ENCODE data around the gene CALML5. TPM values are rescaled to one million over a fixed set of nuclear protein-coding genes. Genes with fewer than 3 reads are reported as not detected.

Gene CALML5
- total RNA-seq, 1 donor from 2014 or later: not detected

DNA sequence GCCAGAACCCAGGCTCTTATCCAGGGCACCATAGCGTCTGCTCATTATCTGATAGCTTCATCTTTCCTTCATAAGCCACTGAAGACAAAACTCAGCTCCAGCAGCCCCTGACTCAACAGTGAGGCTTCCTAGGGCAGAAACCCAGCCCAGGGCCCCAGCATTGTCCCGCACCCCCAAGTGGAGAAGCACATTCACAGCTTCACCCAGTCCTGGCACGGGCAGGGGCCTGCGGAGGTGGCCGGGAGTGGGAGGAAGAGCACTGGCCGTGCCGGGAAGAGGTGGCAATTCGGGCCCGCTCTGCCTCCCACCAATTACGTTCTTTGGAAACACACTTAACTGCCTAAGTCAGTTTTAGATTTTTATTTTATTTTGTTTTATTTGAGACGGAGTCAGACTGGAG, 10.3 kb upstream of the CALML5 start:
- DNase-seq: no peak
- Histone ChIP-seq H3K4me1 (no peaks in the 10 kb centered on the region), H3K4me3 (no peak overlapping the region), H3K27me3 (ENCODE audit: low read depth) (peaks cover 11% of the 10 kb centered on the region), H3K9me3 (replicated peaks) (no peaks in the 10 kb centered on the region), H3K27ac (replicated peaks) (no peak overlapping the region), H3K36me3 (no peaks in the 10 kb centered on the region)
- TF ChIP-seq, protein P1, sequence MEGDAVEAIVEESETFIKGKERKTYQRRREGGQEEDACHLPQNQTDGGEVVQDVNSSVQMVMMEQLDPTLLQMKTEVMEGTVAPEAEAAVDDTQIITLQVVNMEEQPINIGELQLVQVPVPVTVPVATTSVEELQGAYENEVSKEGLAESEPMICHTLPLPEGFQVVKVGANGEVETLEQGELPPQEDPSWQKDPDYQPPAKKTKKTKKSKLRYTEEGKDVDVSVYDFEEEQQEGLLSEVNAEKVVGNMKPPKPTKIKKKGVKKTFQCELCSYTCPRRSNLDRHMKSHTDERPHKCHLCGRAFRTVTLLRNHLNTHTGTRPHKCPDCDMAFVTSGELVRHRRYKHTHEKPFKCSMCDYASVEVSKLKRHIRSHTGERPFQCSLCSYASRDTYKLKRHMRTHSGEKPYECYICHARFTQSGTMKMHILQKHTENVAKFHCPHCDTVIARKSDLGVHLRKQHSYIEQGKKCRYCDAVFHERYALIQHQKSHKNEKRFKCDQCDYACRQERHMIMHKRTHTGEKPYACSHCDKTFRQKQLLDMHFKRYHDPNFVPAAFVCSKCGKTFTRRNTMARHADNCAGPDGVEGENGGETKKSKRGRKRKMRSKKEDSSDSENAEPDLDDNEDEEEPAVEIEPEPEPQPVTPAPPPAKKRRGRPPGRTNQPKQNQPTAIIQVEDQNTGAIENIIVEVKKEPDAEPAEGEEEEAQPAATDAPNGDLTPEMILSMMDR (IDR thresholded peaks at IDR 0.05; ENCODE audit: borderline replicate concordance): no peak
- intact Hi-C loops (cut with micrococcal nuclease): no loop called here

DNA sequence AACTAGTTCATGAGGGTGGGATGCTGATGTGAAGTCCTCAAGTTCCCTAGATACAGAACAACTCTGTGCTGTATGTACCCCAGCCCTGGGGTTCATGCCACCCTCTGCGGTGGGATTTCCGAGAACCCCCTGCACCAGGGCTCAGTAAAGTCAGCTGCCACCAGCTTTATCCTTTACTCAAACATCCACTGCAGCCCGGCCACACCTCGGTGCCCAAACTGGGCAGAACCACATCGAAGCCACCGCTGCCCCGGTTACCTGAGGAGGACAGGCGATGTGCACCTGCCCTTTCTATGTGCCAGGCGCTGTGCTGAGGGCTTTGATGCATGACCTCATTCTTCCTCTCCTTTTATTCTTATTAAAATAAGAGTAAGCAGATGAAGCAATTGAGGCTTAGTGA, 9.9 kb upstream of the CALML5 start:
- H3K4me1 ChIP-seq: no peaks in the 10 kb centered on the region
- no peak for DNase-seq
- intact Hi-C loops (cut with micrococcal nuclease): no loop called here
- no peak overlapping the region for H3K27ac ChIP-seq (replicated peaks)
- H3K27me3 ChIP-seq (ENCODE audit: low read depth): peaks cover 12% of the 10 kb centered on the region
- TF ChIP-seq, protein P1 (IDR thresholded peaks at IDR 0.05; ENCODE audit: borderline replicate concordance): no peak
- no peaks in the 10 kb centered on the region for H3K9me3 ChIP-seq (replicated peaks)
- H3K4me3 ChIP-seq: no peak overlapping the region
- no peaks in the 10 kb centered on the region for H3K36me3 ChIP-seq

DNA sequence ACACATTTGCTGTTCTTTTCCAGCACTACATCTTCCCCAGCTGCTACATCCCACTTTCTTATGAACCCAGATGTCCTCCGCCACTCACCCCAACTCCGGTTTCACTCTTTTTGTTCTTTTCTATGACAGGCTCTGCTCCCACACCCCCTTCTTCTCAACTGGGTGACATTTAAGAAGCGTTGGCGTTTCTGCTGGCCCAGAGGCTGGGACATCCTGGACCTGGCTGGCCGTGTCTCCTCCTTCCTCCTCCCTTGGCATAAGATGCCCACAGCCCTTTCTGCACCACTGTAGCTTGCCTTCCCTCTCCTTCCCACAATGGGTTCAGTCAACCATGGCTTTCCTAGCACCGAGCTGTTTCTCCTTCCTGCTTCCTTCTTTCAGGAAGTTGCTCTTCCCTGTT, 9.4 kb upstream of the CALML5 start:
- H3K27me3 ChIP-seq (ENCODE audit: low read depth): peaks cover 12% of the 10 kb centered on the region
- no peak for DNase-seq
- H3K4me3 ChIP-seq: no peak overlapping the region
- H3K9me3 ChIP-seq (replicated peaks): no peaks in the 10 kb centered on the region
- TF ChIP-seq, protein P1 (IDR thresholded peaks at IDR 0.05; ENCODE audit: borderline replicate concordance): no peak
- H3K4me1 ChIP-seq: no peaks in the 10 kb centered on the region
- H3K27ac ChIP-seq (replicated peaks): no peak overlapping the region
- no peaks in the 10 kb centered on the region for H3K36me3 ChIP-seq
- intact Hi-C loops (cut with micrococcal nuclease): no loop called here

DNA sequence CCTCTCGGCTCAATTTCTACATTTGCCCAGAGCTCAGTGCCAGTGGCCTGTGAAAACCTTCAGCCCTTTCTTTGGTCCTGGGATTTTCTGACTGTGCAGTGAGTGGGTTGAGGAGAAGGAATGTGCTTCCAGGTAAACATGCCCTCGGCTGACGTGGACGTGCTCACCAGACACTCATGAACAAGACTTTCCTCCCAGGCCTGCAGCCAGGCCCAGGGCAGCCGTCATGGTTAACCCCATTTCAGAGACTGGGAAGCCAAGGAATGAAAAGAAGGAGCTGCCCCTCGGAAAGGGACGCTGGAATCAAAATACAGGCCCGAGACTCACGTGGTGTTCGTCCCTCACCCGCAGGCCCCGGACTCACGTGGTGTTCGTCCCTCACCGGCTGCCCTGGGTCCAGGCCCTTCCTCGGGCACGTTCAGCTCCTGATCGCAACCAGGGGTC, 8.8 kb upstream of the CALML5 start:
- no peaks in the 10 kb centered on the region for H3K4me1 ChIP-seq
- no peak for DNase-seq
- intact Hi-C loops (cut with micrococcal nuclease): no loop called here
- H3K36me3 ChIP-seq: no peaks in the 10 kb centered on the region
- TF ChIP-seq, protein P1 (IDR thresholded peaks at IDR 0.05; ENCODE audit: borderline replicate concordance): no peak
- H3K27ac ChIP-seq (replicated peaks): no peak overlapping the region
- H3K9me3 ChIP-seq (replicated peaks): no peaks in the 10 kb centered on the region
- H3K27me3 ChIP-seq (ENCODE audit: low read depth): peaks cover 7% of the 10 kb centered on the region
- no peak overlapping the region for H3K4me3 ChIP-seq

DNA sequence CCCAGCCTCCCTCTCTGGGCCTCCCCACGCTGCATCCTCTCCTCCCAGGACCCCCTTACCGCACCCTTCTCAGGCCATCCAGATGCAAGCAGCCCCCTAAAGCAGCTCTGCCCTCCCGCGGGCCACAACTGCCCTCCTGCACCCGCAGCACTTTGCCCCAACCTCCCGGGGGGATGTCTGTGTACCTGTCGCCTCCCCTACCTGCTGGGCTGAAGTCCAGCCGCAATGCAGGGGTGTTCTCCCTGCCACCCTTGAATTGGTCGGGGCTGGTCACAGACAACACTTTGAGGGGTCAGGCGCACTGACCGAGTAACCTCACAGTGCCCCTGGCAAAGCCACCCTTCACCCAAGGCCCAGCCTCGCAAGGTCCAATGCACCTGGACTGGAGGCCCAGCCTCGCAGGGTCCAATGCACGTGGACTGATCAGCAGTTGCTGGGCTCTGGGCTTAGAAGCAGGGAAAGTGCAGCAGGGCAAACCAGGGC, 8.3 kb upstream of the CALML5 start:
- Histone ChIP-seq H3K9me3 (replicated peaks) (no peaks in the 10 kb centered on the region), H3K4me1 (no peaks in the 10 kb centered on the region), H3K36me3 (no peaks in the 10 kb centered on the region), H3K27ac (replicated peaks) (no peak overlapping the region), H3K27me3 (ENCODE audit: low read depth) (peaks cover 10% of the 10 kb centered on the region), H3K4me3 (no peak overlapping the region)
- TF ChIP-seq, protein P1 (IDR thresholded peaks at IDR 0.05; ENCODE audit: borderline replicate concordance): no peak
- intact Hi-C loops (cut with micrococcal nuclease): no loop called here
- DNase-seq: no peak

Data from left ventricle myocardium inferior (tissue), 1 donor.